H9 (cell line): ENCODE results near the gene RPS15A. TPM values are rescaled to one million over a fixed set of nuclear protein-coding genes. Genes with fewer than 3 reads are reported as not detected.
A peak's percentile ranks its signal among the peaks of the same experiment; 100 is the strongest.

Experiments
- DNase-seq: peaks from one replicate; pipeline ENCODE4 v3.0.0-alpha.2; 2017
- H2AFZ ChIP-seq: one replicate; pipeline ENCODE4 v1.6.1; 2013; ENCODE audit warnings: mild to moderate bottlenecking, low read length, control low read depth, moderate library complexity
- H2AK5ac ChIP-seq: 2 replicates; pipeline ENCODE4 v1.6.1; 2013; ENCODE audit warnings: low read length, control low read depth, mixed read lengths; ENCODE audit not compliant: insufficient read length
- H2BK120ac ChIP-seq: one replicate; pipeline ENCODE4 v1.6.1; 2013; ENCODE audit warnings: low read depth, mild to moderate bottlenecking, low read length, control low read depth, inconsistent platforms; ENCODE audit not compliant: poor library complexity, severe bottlenecking
- H2BK12ac ChIP-seq: 2 replicates; pipeline ENCODE4 v1.6.1; 2013; ENCODE audit warnings: low read length, control low read depth, mixed read lengths, low read depth; ENCODE audit not compliant: insufficient read length
- H2BK15ac ChIP-seq: 2 replicates; pipeline ENCODE4 v1.6.1; 2013; ENCODE audit warnings: low read depth, low read length, control low read depth
- H2BK20ac ChIP-seq: one replicate; pipeline ENCODE4 v1.6.1; 2013; ENCODE audit warnings: low read depth, mild to moderate bottlenecking, low read length, control low read depth, inconsistent platforms; ENCODE audit not compliant: poor library complexity, severe bottlenecking
- H2BK5ac ChIP-seq: 2 replicates; pipeline ENCODE4 v1.6.1; 2013; ENCODE audit warnings: low read length, control low read depth, mixed read lengths; ENCODE audit not compliant: insufficient read length
- H3K14ac ChIP-seq: 2 replicates; pipeline ENCODE4 v1.6.1; 2013; ENCODE audit warnings: low read length, control low read depth; ENCODE audit not compliant: insufficient read depth
- H3K18ac ChIP-seq: 2 replicates; pipeline ENCODE4 v1.6.1; 2013; ENCODE audit warnings: low read depth, mild to moderate bottlenecking, mixed read lengths, low read length, control low read depth; ENCODE audit not compliant: insufficient read length
- H3K23ac ChIP-seq: 2 replicates; pipeline ENCODE4 v1.6.1; 2013; ENCODE audit warnings: low read length, control low read depth, mixed read lengths, low read depth; ENCODE audit not compliant: insufficient read length
- H3K23me2 ChIP-seq: 2 replicates; pipeline ENCODE4 v1.6.1; 2013; ENCODE audit warnings: low read depth, mild to moderate bottlenecking, mixed read lengths, low read length, control low read depth; ENCODE audit not compliant: insufficient read length, poor library complexity, severe bottlenecking
- H3K27ac ChIP-seq: 2 replicates; pipeline ENCODE4 v1.5.1; 2013; ENCODE audit warnings: low read length, control low read depth, mixed read lengths, low read depth; ENCODE audit not compliant: insufficient read length
- H3K27me3 ChIP-seq: 2 replicates; pipeline ENCODE4 v1.6.1; 2013; ENCODE audit warnings: low read length, control low read depth, inconsistent platforms; ENCODE audit not compliant: insufficient read depth
- H3K4ac ChIP-seq: 2 replicates; pipeline ENCODE4 v1.6.1; 2013; ENCODE audit warnings: low read depth, mild to moderate bottlenecking, control low read depth, inconsistent platforms, low read length, moderate library complexity
- H3K4me1 ChIP-seq: 2 replicates; pipeline ENCODE4 v1.6.1; 2013; ENCODE audit warnings: low read length, control low read depth, inconsistent platforms; ENCODE audit not compliant: insufficient read depth
- H3K4me2 ChIP-seq: 2 replicates; pipeline ENCODE4 v1.6.1; 2013; ENCODE audit warnings: low read length, control low read depth, mixed read lengths; ENCODE audit not compliant: insufficient read length, insufficient read depth
- H3K56ac ChIP-seq: 2 replicates; pipeline ENCODE4 v1.6.1; 2013; ENCODE audit warnings: low read depth, mild to moderate bottlenecking, mixed read lengths, low read length, control low read depth; ENCODE audit not compliant: insufficient read length
- H3K79me1 ChIP-seq: 2 replicates; pipeline ENCODE4 v1.6.1; 2013; ENCODE audit warnings: low read depth, mild to moderate bottlenecking, moderate library complexity, low read length, control low read depth, inconsistent platforms; ENCODE audit not compliant: insufficient read depth, poor library complexity, severe bottlenecking
- H3K79me2 ChIP-seq: 2 replicates; pipeline ENCODE4 v1.6.1; 2013; ENCODE audit warnings: low read length, control low read depth, inconsistent platforms; ENCODE audit not compliant: insufficient read depth
- H3K9ac ChIP-seq: 2 replicates; pipeline ENCODE4 v1.6.1; 2013; ENCODE audit warnings: low read length, control low read depth, mixed read lengths; ENCODE audit not compliant: insufficient read length; ENCODE audit errors: extremely low read depth
- H3K9me3 ChIP-seq: one replicate; pipeline ENCODE4 v1.6.1; 2013; ENCODE audit warnings: low read depth, low read length, inconsistent platforms; ENCODE audit not compliant: control insufficient read depth
- H3T11ph ChIP-seq: one replicate; pipeline ENCODE4 v1.6.1; 2013; ENCODE audit warnings: mild to moderate bottlenecking, low read length, control low read depth, inconsistent platforms
- H4K20me1 ChIP-seq: one replicate; pipeline ENCODE4 v1.6.1; 2013; ENCODE audit not compliant: control insufficient read depth, insufficient read length, insufficient read depth
- H4K5ac ChIP-seq: 2 replicates; pipeline ENCODE4 v1.6.1; 2013; ENCODE audit warnings: low read depth, mild to moderate bottlenecking, mixed read lengths, low read length, control low read depth; ENCODE audit not compliant: insufficient read length
- H4K8ac ChIP-seq: replicated peaks from 2 replicates; pipeline ENCODE4 v1.6.1; 2013; ENCODE audit warnings: low read length, control low read depth, mixed read lengths, low read depth; ENCODE audit not compliant: insufficient read length
- H4K91ac ChIP-seq: 2 replicates; pipeline ENCODE4 v1.6.1; 2013; ENCODE audit warnings: low read depth, mild to moderate bottlenecking, moderate library complexity, mixed read lengths, low read length, control low read depth; ENCODE audit not compliant: insufficient read length
- H3K27ac Mint-ChIP-seq, 3 experiments: 2 replicates in 2 of 3; 3 replicates in 1 of 3; pipeline ENCODE4 v1.8.0; 2020 to 2021; ENCODE audit warnings: mixed read lengths in 3 of 3, mild to moderate bottlenecking in 1 of 3, moderate library complexity in 1 of 3
- H3K27me3 Mint-ChIP-seq: 2 replicates; pipeline ENCODE4 v1.8.0; 2021; ENCODE audit warnings: low read depth, mild to moderate bottlenecking, moderate library complexity, mixed read lengths
- H3K36me3 Mint-ChIP-seq, 3 experiments: 2 replicates in 2 of 3; 3 replicates in 1 of 3; pipeline ENCODE4 v1.8.0; 2020 to 2021; ENCODE audit warnings: low read depth in 3 of 3, mixed read lengths in 3 of 3; ENCODE audit not compliant: insufficient read depth in 1 of 3
- H3K4me1 Mint-ChIP-seq, 2 experiments: 2 replicates each; pipeline ENCODE4 v1.8.0; 2020; ENCODE audit warnings: mixed read lengths in 2 of 2
- H3K4me3 Mint-ChIP-seq, 2 experiments: 2 replicates in 1 of 2; 3 replicates in 1 of 2; pipeline ENCODE4 v1.8.0; 2020 to 2021; ENCODE audit warnings: mild to moderate bottlenecking in 2 of 2, mixed read lengths in 2 of 2, moderate library complexity in 1 of 2
- H3K9me3 Mint-ChIP-seq, 2 experiments: 2 replicates in 1 of 2; 3 replicates in 1 of 2; pipeline ENCODE4 v1.8.0; 2020; ENCODE audit warnings: mild to moderate bottlenecking in 2 of 2, mixed read lengths in 2 of 2, moderate library complexity in 1 of 2
- CTCF ChIP-seq: fragments of 200-600 bp; sonication (generic); conservative IDR thresholded peaks from 3 replicates; pipeline ENCODE4 v1.8.0; 2021; ENCODE audit warnings: antibody characterized with exemption, mild to moderate bottlenecking
- WGBS: extraction: QIAGEN DNeasy Blood & Tissue Kit; methylation state at CpG from one replicate; pipeline ENCODE4 v1.1.7; 2013; ENCODE audit warnings: missing lambda C conversion rate, low lambda C conversion rate, mixed read lengths; ENCODE audit not compliant: insufficient read length; ENCODE audit errors: extremely low coverage; 5-methylcytosine and 5-hydroxymethylcytosine counted together
- total RNA-seq: library from RNA; stranded (reverse); gene quantifications from 2 replicates; pipeline ENCODE4 v1.2.1, GENCODE V29; 2021

The RPS15A gene
- total RNA-seq, 1 experiment from 2014 or later = 1,990 TPM

- Histone ChIP-seq H3T11ph (no peak overlapping the region), H3K23ac (no peak overlapping the region), H3K27me3 (no peaks in the 10 kb centered on the region), H3K4me1 (no peaks in the 10 kb centered on the region), H3K9ac (no peak overlapping the region), H4K91ac (no peak overlapping the region), H2BK12ac (no peak overlapping the region), H2BK20ac (no peak overlapping the region), H3K4me2 (no peak overlapping the region), H3K18ac (no peak overlapping the region), H2AFZ (no peak overlapping the region), H3K9me3 (no peaks in the 10 kb centered on the region), H3K14ac (no peak overlapping the region), H2BK120ac (no peak overlapping the region), H2BK15ac (no peak overlapping the region), H3K79me1 (no peaks in the 10 kb centered on the region), H3K23me2 (peaks cover 10% of the 10 kb centered on the region), H2BK5ac (no peak overlapping the region), H3K4ac (no peak overlapping the region), H3K56ac (no peak overlapping the region), H3K79me2 (peaks cover 22% of the 10 kb centered on the region), H2AK5ac (no peak overlapping the region), H4K5ac (no peak overlapping the region), H3K27ac (no peak overlapping the region), H4K20me1 (no peaks in the 10 kb centered on the region), H4K8ac (no peak overlapping the region)
- Mint-ChIP-seq H3K4me3 (0 out of 5 replicates have a peak overlapping the region, but pooled peaks of 1 of the 2 experiments have one; percentile 32), H3K4me1 (peaks cover 18 to 22% of the 10 kb centered on the region in 2 experiments), H3K36me3 (peaks cover 27 to 69% (median 58%) of the 10 kb centered on the region in 3 experiments), H3K27me3 (no peaks in the 10 kb centered on the region), H3K9me3 (no peaks in the 10 kb centered on the region; a peak in 1 of 5 replicates), H3K27ac (0 out of 7 replicates have a peak overlapping the region, but pooled peaks of 1 of the 3 experiments have one; percentile 27)
- WGBS = no CpG with 5 or more reads among the region's 4 CpGs
- no peak for DNase-seq
- TF ChIP-seq CTCF = no peak
Observed at GRCh38 chr16:18797746-18798145, 7.6 kb upstream of the RPS15A start.
